Natural killer cell (primary cell): ENCODE results near the gene MST1. TPM values are rescaled to one million over a fixed set of nuclear protein-coding genes. Genes with fewer than 3 reads are reported as not detected.

Experiments
- ATAC-seq, 3 donors: fragments of 150-1000 bp in 2 of 3; fragments of 200-7000 bp in 1 of 3; cut with Tn5 transposase; 1 replicate in 1 of 3; 2 replicates in 2 of 3; pipeline ENCODE4 v1.10.0; 2021; ENCODE audit warnings: mild to moderate bottlenecking in 2 of 3, moderate library complexity in 2 of 3
- DNase-seq, 2 donors: peaks; one replicate each; pipeline versions ENCODE4 v3.0.0 to v3.0.0-alpha.2; 2013 to 2021; ENCODE audit warnings: mixed read lengths in 1 of 2
- H3K27ac ChIP-seq: one replicate; pipeline ENCODE4 v1.5.1; 2013; ENCODE audit warnings: mild to moderate bottlenecking, low read length
- H3K27me3 ChIP-seq: one replicate; pipeline ENCODE4 v1.6.1; 2013; ENCODE audit warnings: low read length; ENCODE audit not compliant: control insufficient read depth, insufficient read depth
- H3K36me3 ChIP-seq: one replicate; pipeline ENCODE4 v1.6.1; 2013; ENCODE audit warnings: low read length; ENCODE audit not compliant: control insufficient read depth, insufficient read depth
- H3K4me1 ChIP-seq: one replicate; pipeline ENCODE4 v1.6.1; 2013; ENCODE audit warnings: low read length; ENCODE audit not compliant: control insufficient read depth, insufficient read depth
- H3K4me3 ChIP-seq: one replicate; pipeline ENCODE4 v1.5.1; 2013; ENCODE audit warnings: low read length
- H3K9me3 ChIP-seq: one replicate; pipeline ENCODE4 v1.6.1; 2013; ENCODE audit warnings: low read length; ENCODE audit not compliant: control insufficient read depth, insufficient read depth
- H3K27ac Mint-ChIP-seq, 2 donors: one replicate each; pipeline ENCODE4 v1.8.0; 2022; ENCODE audit warnings: mild to moderate bottlenecking in 2 of 2, mixed read lengths in 2 of 2, moderate library complexity in 1 of 2
- H3K27me3 Mint-ChIP-seq, 2 donors: one replicate each; pipeline ENCODE4 v1.8.0; 2022; ENCODE audit warnings: low read depth in 2 of 2, mixed read lengths in 2 of 2
- H3K36me3 Mint-ChIP-seq: one replicate; pipeline ENCODE4 v1.8.0; 2022; ENCODE audit warnings: mixed read lengths
- H3K4me1 Mint-ChIP-seq, 2 donors: one replicate each; pipeline ENCODE4 v1.8.0; 2022; ENCODE audit warnings: mixed read lengths in 2 of 2
- H3K4me3 Mint-ChIP-seq: one replicate; pipeline ENCODE4 v1.8.0; 2022; ENCODE audit warnings: mild to moderate bottlenecking, moderate library complexity, mixed read lengths
- H3K9me3 Mint-ChIP-seq, 2 donors: one replicate each; pipeline ENCODE4 v1.8.0; 2022; ENCODE audit warnings: mixed read lengths in 2 of 2
- CTCF ChIP-seq: fragments of 200-600 bp; IDR thresholded peaks from one replicate; pipeline ENCODE4 v1.8.0; 2022; ENCODE audit warnings: antibody characterized with exemption
- WGBS: methylation state at CpG from one replicate; pipeline ENCODE4 v1.1.7; 2013; ENCODE audit warnings: missing lambda C conversion rate; ENCODE audit not compliant: insufficient coverage; 5-methylcytosine and 5-hydroxymethylcytosine counted together
- intact Hi-C: fragments of 100-400 bp; cut with micrococcal nuclease; formaldehyde crosslinking; loops from one replicate; pipeline ENCODE4 v1.14.2; 2022
- total RNA-seq, 4 donors: library from RNA; stranded (reverse); fragments of 120-200 nt in 1 of 4; gene quantifications; one replicate each; pipeline versions ENCODE4 v1.2.3 to v1.2.4, GENCODE V29; 2013 to 2022

MST1 gene
- total RNA-seq, 3 donors from 2014 or later (not counting 1 experiment from before 2014, with no cell fraction given): 9.5 to 19.1 (median 15.2) TPM

GRCh38 chr3:49669352-49669751 is 19.9 kb downstream of the MST1 start:
- ATAC-seq: no peak
- intact Hi-C loops: no loop called here
- Histone ChIP-seq H3K36me3 (no peaks in the 10 kb centered on the region), H3K27me3 (no peaks in the 10 kb centered on the region), H3K9me3 (no peaks in the 10 kb centered on the region), H3K4me1 (peaks cover 8% of the 10 kb centered on the region), H3K4me3 (no peak overlapping the region), H3K27ac (no peak overlapping the region)
- Mint-ChIP-seq H3K27me3 (peaks cover 0 to 6% of the 10 kb centered on the region in 2 donors), H3K36me3 (no peaks in the 10 kb centered on the region), H3K4me3 (no peak overlapping the region), H3K9me3 (no peaks in the 10 kb centered on the region), H3K27ac (no peak overlapping the region), H3K4me1 (peaks cover 0 to 19% of the 10 kb centered on the region in 2 donors)
- DNase-seq: no peak
- no peak for TF ChIP-seq CTCF
- 94% methylated on average over 3 of the region's 3 CpGs for WGBS

DNA sequence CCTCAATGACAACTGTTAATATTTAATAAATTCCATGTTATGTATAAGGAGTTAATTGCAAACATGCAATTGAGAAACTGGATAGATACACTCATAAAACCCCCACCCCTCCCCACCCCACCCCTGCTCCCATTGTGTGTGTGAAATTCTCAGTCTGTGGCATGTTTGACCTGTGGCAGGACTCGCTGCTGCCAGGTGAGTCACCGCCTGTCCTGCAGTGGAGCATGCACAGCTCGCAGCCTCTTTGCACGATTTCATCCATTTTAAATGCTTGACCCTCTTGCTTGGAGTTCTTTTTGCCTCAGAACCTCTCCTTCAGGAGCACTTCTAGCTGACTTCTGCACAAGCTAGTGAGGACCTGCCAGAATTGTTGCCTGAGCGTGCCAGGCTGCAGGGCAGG is 20.4 kb downstream of the MST1 start:
- ATAC-seq (no peak), DNase-seq (no peak)
- Histone ChIP-seq H3K4me3 (no peak overlapping the region), H3K27ac (no peak overlapping the region), H3K36me3 (no peaks in the 10 kb centered on the region), H3K9me3 (no peaks in the 10 kb centered on the region), H3K27me3 (no peaks in the 10 kb centered on the region), H3K4me1 (peaks cover 8% of the 10 kb centered on the region)
- Mint-ChIP-seq H3K4me1 (peaks cover 0 to 15% of the 10 kb centered on the region in 2 donors), H3K27me3 (peaks cover 0 to 9% of the 10 kb centered on the region in 2 donors), H3K4me3 (no peak overlapping the region), H3K9me3 (no peaks in the 10 kb centered on the region), H3K27ac (no peak overlapping the region), H3K36me3 (no peaks in the 10 kb centered on the region)
- intact Hi-C loops: no loop called here
- TF ChIP-seq CTCF: no peak
- 84% methylated on average over 5 of the region's 5 CpGs for WGBS

GRCh38 chr3:49668414-49668797 is 20.9 kb downstream of the MST1 start:
- Mint-ChIP-seq H3K27ac (no peak overlapping the region), H3K27me3 (peaks cover 0 to 9% of the 10 kb centered on the region in 2 donors), H3K9me3 (no peaks in the 10 kb centered on the region), H3K4me3 (no peak overlapping the region), H3K4me1 (peaks cover 0 to 11% of the 10 kb centered on the region in 2 donors), H3K36me3 (no peaks in the 10 kb centered on the region)
- TF ChIP-seq CTCF: no peak
- H3K4me3 ChIP-seq: no peak overlapping the region
- intact Hi-C loops: no loop called here
- no peak overlapping the region for H3K27ac ChIP-seq
- H3K4me1 ChIP-seq: peaks cover 5% of the 10 kb centered on the region
- 59% methylated on average over 5 of the region's 5 CpGs for WGBS
- H3K9me3 ChIP-seq: no peaks in the 10 kb centered on the region
- DNase-seq: no peak
- H3K27me3 ChIP-seq: no peaks in the 10 kb centered on the region
- no peak for ATAC-seq
- no peaks in the 10 kb centered on the region for H3K36me3 ChIP-seq

DNA sequence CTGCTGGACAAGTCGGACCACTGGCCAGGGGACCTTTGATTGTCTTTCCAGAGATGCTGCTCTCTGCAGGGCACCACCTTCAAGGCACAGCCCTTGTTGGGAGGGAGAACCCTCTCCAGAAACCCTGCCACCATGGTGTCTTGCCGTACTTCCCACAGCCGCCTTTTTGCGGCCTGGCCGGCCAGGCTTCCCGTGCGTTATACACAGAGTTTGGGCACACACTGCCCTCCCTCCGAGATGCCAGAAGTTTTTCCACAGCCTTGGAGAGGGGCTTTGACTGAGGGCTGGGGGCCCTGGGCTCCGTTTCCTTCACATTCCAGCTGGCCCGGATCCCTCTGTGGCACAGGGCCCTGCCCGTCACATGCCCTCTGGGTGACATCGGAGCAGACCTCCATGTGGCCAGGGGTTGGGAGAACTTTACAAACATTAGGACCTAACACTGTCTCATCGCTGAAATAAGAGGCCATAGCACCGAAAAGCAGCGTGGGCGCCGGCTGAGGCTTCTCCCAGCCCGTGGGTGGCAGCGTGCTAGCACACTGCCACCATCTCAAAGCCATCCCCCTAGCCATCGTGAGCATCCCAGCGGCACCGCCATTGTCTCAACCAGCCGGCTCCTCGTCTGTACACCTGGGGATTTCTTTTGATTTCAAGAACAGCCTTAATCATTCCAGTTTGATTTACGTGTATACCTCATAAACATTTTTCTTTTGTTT is 21.4 kb downstream of the MST1 start:
- Mint-ChIP-seq H3K27ac (no peak overlapping the region), H3K36me3 (no peaks in the 10 kb centered on the region), H3K9me3 (no peaks in the 10 kb centered on the region), H3K27me3 (peaks cover 0 to 9% of the 10 kb centered on the region in 2 donors), H3K4me1 (peaks cover 0 to 7% of the 10 kb centered on the region in 2 donors), H3K4me3 (no peak overlapping the region)
- Histone ChIP-seq H3K27ac (no peak overlapping the region), H3K27me3 (no peaks in the 10 kb centered on the region), H3K36me3 (no peaks in the 10 kb centered on the region), H3K9me3 (no peaks in the 10 kb centered on the region), H3K4me1 (no peaks in the 10 kb centered on the region), H3K4me3 (no peak overlapping the region)
- 88% methylated on average over 25 of the region's 25 CpGs for WGBS
- intact Hi-C loops: no loop called here
- no peak for TF ChIP-seq CTCF
- DNase-seq: no peak
- ATAC-seq: no peak
